A673 (cell line): ENCODE data around the gene TP53BP1.

Experiments
- EZH2 ChIP-seq: fragments of 200-600 bp; sonication (generic); IDR thresholded peaks from 2 replicates; pipeline ENCODE4 v1.6.1; 2017; ENCODE audit warnings: borderline replicate concordance, low read depth, mild to moderate bottlenecking, mixed read lengths, antibody characterized with exemption, low read length; ENCODE audit not compliant: poor library complexity, severe bottlenecking
- TF ChIP-seq, protein P1 (sequence below): fragments of 300-800, 200-600 bp; sonication (generic); conservative IDR thresholded peaks from 2 replicates; pipeline ENCODE4 v1.5.1; 2017; ENCODE audit warnings: low read depth, mild to moderate bottlenecking, antibody characterized with exemption, low read length, moderate library complexity, mixed read lengths

DNA sequence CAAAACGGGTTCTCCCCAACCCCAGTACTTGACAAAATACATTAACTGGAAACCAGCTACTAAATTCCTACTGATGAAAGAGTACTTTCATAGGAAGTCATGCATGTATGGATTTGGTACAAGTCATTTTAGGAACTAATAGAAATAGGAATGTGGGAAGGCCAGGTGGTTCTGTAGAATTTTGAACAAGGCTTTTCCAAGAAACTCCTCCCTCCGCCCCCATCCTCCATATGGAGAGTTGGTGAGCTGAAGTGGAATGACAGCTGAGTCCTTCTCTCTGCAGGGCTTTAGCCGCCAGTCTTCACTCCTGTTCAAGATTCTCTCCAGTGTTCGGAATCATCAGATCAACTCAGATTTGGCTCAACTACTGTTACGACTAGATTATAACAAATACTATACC is 88.8 kb downstream of the TP53BP1 start:
- TF ChIP-seq, protein P1, sequence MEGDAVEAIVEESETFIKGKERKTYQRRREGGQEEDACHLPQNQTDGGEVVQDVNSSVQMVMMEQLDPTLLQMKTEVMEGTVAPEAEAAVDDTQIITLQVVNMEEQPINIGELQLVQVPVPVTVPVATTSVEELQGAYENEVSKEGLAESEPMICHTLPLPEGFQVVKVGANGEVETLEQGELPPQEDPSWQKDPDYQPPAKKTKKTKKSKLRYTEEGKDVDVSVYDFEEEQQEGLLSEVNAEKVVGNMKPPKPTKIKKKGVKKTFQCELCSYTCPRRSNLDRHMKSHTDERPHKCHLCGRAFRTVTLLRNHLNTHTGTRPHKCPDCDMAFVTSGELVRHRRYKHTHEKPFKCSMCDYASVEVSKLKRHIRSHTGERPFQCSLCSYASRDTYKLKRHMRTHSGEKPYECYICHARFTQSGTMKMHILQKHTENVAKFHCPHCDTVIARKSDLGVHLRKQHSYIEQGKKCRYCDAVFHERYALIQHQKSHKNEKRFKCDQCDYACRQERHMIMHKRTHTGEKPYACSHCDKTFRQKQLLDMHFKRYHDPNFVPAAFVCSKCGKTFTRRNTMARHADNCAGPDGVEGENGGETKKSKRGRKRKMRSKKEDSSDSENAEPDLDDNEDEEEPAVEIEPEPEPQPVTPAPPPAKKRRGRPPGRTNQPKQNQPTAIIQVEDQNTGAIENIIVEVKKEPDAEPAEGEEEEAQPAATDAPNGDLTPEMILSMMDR = no peak
- no peak for TF ChIP-seq EZH2
